HEK293 (cell line): ENCODE measurements around the gene PAPSS1.

Experiments used
- KLF9 ChIP-seq: fragments of 450-650 bp; formaldehyde crosslinking; IDR thresholded peaks from 2 replicates; pipeline ENCODE4 v1.5.1; 2016; ENCODE audit warnings: missing biosample characterization, missing genetic modification characterization, low read depth
- SETDB1 ChIP-seq: IDR thresholded peaks from one replicate; pipeline ENCODE4 v1.6.1; 2017; ENCODE audit warnings: mild to moderate bottlenecking, low read length, moderate library complexity, mixed read lengths; ENCODE audit not compliant: insufficient read length
- TRIM28 ChIP-seq: IDR thresholded peaks from 2 replicates; pipeline ENCODE4 v1.6.1; 2011; ENCODE audit warnings: low read length, control low read depth, borderline replicate concordance
- ZBTB21 ChIP-seq: fragments of 450-650 bp; formaldehyde crosslinking; IDR thresholded peaks from 2 replicates; pipeline ENCODE4 v1.5.1; 2017; ENCODE audit warnings: missing biosample characterization, missing genetic modification characterization
- ZBTB8A ChIP-seq: fragments of 450-650 bp; formaldehyde crosslinking; IDR thresholded peaks from 2 replicates; pipeline ENCODE4 v1.5.1; 2016; ENCODE audit warnings: missing biosample characterization, missing genetic modification characterization
- ZFHX2 ChIP-seq: fragments of 450-650 bp; formaldehyde crosslinking; conservative IDR thresholded peaks from 2 replicates; pipeline ENCODE4 v1.5.1; 2016; ENCODE audit warnings: missing biosample characterization, missing genetic modification characterization
- ZFP37 ChIP-seq: fragments of 450-650 bp; formaldehyde crosslinking; IDR thresholded peaks from 2 replicates; pipeline ENCODE4 v1.5.1; 2016; ENCODE audit warnings: missing biosample characterization, missing genetic modification characterization
- ZFP41 ChIP-seq: fragments of 450-650 bp; formaldehyde crosslinking; IDR thresholded peaks from 2 replicates; pipeline ENCODE4 v1.5.1; 2016; ENCODE audit warnings: missing biosample characterization, missing genetic modification characterization, borderline replicate concordance
- ZNF140 ChIP-seq: fragments of 450-650 bp; formaldehyde crosslinking; IDR thresholded peaks from 2 replicates; pipeline ENCODE4 v1.5.1; 2016; ENCODE audit warnings: missing biosample characterization, missing genetic modification characterization
- ZNF2 ChIP-seq: fragments of 450-650 bp; formaldehyde crosslinking; IDR thresholded peaks from 2 replicates; pipeline ENCODE4 v1.5.1; 2016; ENCODE audit warnings: missing biosample characterization, missing genetic modification characterization
- ZNF335 ChIP-seq: fragments of 450-650 bp; formaldehyde crosslinking; conservative IDR thresholded peaks from 2 replicates; pipeline ENCODE4 v1.5.1; 2016; ENCODE audit warnings: missing biosample characterization, missing genetic modification characterization
- ZNF530 ChIP-seq: fragments of 450-650 bp; formaldehyde crosslinking; IDR thresholded peaks from 2 replicates; pipeline ENCODE4 v1.5.1; 2016; ENCODE audit warnings: low read depth, missing biosample characterization, missing genetic modification characterization
- ZNF600 ChIP-seq: fragments of 450-650 bp; formaldehyde crosslinking; IDR thresholded peaks from 2 replicates; pipeline ENCODE4 v1.5.1; 2016; ENCODE audit warnings: missing biosample characterization, missing genetic modification characterization
- ZNF76 ChIP-seq: fragments of 450-650 bp; formaldehyde crosslinking; IDR thresholded peaks from 2 replicates; pipeline ENCODE4; 2016; ENCODE audit warnings: low read depth, missing biosample characterization, missing genetic modification characterization, borderline replicate concordance
- ZNF791 ChIP-seq: fragments of 450-650 bp; formaldehyde crosslinking; IDR thresholded peaks from 2 replicates; pipeline ENCODE4 v1.5.1; 2016; ENCODE audit warnings: missing biosample characterization, missing genetic modification characterization
- TF ChIP-seq, protein P1 (sequence below): fragments of 450-650 bp; formaldehyde crosslinking; IDR thresholded peaks from 2 replicates; pipeline ENCODE4 v1.5.1; 2017; ENCODE audit warnings: missing biosample characterization, mild to moderate bottlenecking, missing genetic modification characterization, moderate library complexity
- TF ChIP-seq, protein P2 (sequence below): fragments of 450-650 bp; formaldehyde crosslinking; IDR thresholded peaks from 2 replicates; pipeline ENCODE4 v1.5.1; 2016; ENCODE audit warnings: missing biosample characterization, missing genetic modification characterization
- TF ChIP-seq, protein P3 (sequence below): fragments of 450-650 bp; formaldehyde crosslinking; conservative IDR thresholded peaks from 2 replicates; pipeline ENCODE4 v1.5.1; 2016; ENCODE audit warnings: low read depth, missing biosample characterization, missing genetic modification characterization
- TF ChIP-seq, protein P4 (sequence below): fragments of 450-650 bp; formaldehyde crosslinking; IDR thresholded peaks from 2 replicates; pipeline ENCODE4 v1.5.1; 2016; ENCODE audit warnings: missing biosample characterization, missing genetic modification characterization
- TF ChIP-seq, protein P5 (sequence below): fragments of 450-650 bp; formaldehyde crosslinking; IDR thresholded peaks from 2 replicates; pipeline ENCODE4 v1.5.1; 2016; ENCODE audit warnings: missing biosample characterization, missing genetic modification characterization
- TF ChIP-seq, protein P6 (sequence below): fragments of 450-650 bp; formaldehyde crosslinking; IDR thresholded peaks from 2 replicates; pipeline ENCODE4 v1.5.1; 2016; ENCODE audit warnings: missing biosample characterization, missing genetic modification characterization
- TF ChIP-seq, protein P7 (sequence below): fragments of 450-650 bp; formaldehyde crosslinking; conservative IDR thresholded peaks from 2 replicates; pipeline ENCODE4 v1.5.1; 2016; ENCODE audit warnings: low read depth, missing biosample characterization, missing genetic modification characterization

PAPSS1 gene

DNA sequence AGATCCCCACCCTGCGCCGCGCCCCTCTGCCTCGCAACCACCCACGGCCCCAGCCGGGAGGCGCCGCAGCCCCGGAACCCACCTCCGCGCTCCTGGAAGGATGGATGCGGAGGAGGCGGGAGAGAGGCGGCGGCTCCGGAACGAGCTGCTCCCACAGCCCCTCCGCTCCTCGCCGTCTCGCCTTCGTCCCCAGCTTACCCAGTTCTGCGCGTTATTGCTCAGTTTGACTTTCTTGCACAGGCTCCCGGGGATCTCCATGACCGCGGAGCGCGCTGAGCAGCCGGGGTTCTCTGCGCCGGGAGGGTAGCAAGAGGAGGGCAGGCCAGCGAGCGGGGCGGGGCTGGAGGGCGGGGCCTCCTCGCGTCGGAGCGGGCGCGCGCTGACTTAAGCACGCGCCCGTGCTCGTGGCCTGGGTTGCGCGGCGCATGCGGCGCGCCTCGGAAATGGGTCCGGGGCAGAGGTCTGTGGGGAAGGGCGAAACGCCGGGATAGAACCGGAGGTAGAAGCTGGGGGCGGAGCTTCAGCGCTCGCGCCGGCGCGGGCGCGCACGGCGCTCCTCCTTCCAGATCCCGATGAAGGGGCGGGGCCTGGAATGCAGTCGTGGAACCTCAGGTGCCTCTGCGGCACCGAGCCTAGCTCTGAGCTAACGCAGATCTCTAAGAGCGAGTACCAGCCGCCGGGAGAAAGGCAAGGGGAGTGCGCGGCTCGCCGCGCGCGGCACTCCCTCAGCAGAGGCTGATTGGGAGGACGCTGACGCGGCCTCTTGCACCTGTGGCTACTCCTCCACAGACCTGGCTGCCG is at the start of gene PAPSS1 (continued):
- TF ChIP-seq, protein P1, sequence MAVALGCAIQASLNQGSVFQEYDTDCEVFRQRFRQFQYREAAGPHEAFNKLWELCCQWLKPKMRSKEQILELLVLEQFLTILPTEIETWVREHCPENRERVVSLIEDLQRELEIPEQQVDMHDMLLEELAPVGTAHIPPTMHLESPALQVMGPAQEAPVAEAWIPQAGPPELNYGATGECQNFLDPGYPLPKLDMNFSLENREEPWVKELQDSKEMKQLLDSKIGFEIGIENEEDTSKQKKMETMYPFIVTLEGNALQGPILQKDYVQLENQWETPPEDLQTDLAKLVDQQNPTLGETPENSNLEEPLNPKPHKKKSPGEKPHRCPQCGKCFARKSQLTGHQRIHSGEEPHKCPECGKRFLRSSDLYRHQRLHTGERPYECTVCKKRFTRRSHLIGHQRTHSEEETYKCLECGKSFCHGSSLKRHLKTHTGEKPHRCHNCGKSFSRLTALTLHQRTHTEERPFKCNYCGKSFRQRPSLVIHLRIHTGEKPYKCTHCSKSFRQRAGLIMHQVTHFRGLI (tag by site-specific recombination), result no peak
- TF ChIP-seq TRIM28 (no peak), ZNF2 (tag by site-specific recombination) (no peak; the same call in 1 of the 2 replicates), ZBTB8A (tag by site-specific recombination) (no peak), ZFP37 (tag by site-specific recombination) (peak; percentile 55; the same call in 1 of the 2 replicates), ZNF530 (tag by site-specific recombination) (no peak), SETDB1 (no peak), ZNF335 (tag by site-specific recombination) (no peak), ZNF600 (tag by site-specific recombination) (peak; percentile 78; the same call in 1 of the 2 replicates), ZNF140 (tag by site-specific recombination) (no peak), ZNF76 (tag by site-specific recombination) (peak; percentile 32; the same call in 1 of the 2 replicates), ZBTB21 (tag by site-specific recombination) (no peak), ZFP41 (tag by site-specific recombination) (no peak), KLF9 (tag by site-specific recombination) (peak; percentile 79), ZNF791 (tag by site-specific recombination) (no peak), ZFHX2 (peak; percentile 96)
- TF ChIP-seq, protein P2, sequence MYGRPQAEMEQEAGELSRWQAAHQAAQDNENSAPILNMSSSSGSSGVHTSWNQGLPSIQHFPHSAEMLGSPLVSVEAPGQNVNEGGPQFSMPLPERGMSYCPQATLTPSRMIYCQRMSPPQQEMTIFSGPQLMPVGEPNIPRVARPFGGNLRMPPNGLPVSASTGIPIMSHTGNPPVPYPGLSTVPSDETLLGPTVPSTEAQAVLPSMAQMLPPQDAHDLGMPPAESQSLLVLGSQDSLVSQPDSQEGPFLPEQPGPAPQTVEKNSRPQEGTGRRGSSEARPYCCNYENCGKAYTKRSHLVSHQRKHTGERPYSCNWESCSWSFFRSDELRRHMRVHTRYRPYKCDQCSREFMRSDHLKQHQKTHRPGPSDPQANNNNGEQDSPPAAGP (tag by site-specific recombination), result 0 out of 2 replicates have a peak, but pooled peaks have one; percentile 15
- TF ChIP-seq, protein P3, sequence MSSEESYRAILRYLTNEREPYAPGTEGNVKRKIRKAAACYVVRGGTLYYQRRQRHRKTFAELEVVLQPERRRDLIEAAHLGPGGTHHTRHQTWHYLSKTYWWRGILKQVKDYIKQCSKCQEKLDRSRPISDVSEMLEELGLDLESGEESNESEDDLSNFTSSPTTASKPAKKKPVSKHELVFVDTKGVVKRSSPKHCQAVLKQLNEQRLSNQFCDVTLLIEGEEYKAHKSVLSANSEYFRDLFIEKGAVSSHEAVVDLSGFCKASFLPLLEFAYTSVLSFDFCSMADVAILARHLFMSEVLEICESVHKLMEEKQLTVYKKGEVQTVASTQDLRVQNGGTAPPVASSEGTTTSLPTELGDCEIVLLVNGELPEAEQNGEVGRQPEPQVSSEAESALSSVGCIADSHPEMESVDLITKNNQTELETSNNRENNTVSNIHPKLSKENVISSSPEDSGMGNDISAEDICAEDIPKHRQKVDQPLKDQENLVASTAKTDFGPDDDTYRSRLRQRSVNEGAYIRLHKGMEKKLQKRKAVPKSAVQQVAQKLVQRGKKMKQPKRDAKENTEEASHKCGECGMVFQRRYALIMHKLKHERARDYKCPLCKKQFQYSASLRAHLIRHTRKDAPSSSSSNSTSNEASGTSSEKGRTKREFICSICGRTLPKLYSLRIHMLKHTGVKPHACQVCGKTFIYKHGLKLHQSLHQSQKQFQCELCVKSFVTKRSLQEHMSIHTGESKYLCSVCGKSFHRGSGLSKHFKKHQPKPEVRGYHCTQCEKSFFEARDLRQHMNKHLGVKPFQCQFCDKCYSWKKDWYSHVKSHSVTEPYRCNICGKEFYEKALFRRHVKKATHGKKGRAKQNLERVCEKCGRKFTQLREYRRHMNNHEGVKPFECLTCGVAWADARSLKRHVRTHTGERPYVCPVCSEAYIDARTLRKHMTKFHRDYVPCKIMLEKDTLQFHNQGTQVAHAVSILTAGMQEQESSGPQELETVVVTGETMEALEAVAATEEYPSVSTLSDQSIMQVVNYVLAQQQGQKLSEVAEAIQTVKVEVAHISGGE (tag by site-specific recombination), result peak; percentile 92
- TF ChIP-seq, protein P4, sequence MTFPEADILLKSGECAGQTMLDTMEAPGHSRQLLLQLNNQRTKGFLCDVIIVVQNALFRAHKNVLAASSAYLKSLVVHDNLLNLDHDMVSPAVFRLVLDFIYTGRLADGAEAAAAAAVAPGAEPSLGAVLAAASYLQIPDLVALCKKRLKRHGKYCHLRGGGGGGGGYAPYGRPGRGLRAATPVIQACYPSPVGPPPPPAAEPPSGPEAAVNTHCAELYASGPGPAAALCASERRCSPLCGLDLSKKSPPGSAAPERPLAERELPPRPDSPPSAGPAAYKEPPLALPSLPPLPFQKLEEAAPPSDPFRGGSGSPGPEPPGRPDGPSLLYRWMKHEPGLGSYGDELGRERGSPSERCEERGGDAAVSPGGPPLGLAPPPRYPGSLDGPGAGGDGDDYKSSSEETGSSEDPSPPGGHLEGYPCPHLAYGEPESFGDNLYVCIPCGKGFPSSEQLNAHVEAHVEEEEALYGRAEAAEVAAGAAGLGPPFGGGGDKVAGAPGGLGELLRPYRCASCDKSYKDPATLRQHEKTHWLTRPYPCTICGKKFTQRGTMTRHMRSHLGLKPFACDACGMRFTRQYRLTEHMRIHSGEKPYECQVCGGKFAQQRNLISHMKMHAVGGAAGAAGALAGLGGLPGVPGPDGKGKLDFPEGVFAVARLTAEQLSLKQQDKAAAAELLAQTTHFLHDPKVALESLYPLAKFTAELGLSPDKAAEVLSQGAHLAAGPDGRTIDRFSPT (tag by site-specific recombination), result peak; percentile 49; the same call in 1 of the 2 replicates
- TF ChIP-seq, protein P5, sequence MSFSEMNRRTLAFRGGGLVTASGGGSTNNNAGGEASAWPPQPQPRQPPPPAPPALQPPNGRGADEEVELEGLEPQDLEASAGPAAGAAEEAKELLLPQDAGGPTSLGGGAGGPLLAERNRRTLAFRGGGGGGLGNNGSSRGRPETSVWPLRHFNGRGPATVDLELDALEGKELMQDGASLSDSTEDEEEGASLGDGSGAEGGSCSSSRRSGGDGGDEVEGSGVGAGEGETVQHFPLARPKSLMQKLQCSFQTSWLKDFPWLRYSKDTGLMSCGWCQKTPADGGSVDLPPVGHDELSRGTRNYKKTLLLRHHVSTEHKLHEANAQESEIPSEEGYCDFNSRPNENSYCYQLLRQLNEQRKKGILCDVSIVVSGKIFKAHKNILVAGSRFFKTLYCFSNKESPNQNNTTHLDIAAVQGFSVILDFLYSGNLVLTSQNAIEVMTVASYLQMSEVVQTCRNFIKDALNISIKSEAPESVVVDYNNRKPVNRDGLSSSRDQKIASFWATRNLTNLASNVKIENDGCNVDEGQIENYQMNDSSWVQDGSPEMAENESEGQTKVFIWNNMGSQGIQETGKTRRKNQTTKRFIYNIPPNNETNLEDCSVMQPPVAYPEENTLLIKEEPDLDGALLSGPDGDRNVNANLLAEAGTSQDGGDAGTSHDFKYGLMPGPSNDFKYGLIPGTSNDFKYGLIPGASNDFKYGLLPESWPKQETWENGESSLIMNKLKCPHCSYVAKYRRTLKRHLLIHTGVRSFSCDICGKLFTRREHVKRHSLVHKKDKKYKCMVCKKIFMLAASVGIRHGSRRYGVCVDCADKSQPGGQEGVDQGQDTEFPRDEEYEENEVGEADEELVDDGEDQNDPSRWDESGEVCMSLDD (tag by site-specific recombination), result 0 out of 2 replicates have a peak, but pooled peaks have one; percentile 41
- TF ChIP-seq, protein P6, sequence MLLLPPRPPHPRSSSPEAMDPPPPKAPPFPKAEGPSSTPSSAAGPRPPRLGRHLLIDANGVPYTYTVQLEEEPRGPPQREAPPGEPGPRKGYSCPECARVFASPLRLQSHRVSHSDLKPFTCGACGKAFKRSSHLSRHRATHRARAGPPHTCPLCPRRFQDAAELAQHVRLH, result peak; percentile 87
- TF ChIP-seq, protein P7, sequence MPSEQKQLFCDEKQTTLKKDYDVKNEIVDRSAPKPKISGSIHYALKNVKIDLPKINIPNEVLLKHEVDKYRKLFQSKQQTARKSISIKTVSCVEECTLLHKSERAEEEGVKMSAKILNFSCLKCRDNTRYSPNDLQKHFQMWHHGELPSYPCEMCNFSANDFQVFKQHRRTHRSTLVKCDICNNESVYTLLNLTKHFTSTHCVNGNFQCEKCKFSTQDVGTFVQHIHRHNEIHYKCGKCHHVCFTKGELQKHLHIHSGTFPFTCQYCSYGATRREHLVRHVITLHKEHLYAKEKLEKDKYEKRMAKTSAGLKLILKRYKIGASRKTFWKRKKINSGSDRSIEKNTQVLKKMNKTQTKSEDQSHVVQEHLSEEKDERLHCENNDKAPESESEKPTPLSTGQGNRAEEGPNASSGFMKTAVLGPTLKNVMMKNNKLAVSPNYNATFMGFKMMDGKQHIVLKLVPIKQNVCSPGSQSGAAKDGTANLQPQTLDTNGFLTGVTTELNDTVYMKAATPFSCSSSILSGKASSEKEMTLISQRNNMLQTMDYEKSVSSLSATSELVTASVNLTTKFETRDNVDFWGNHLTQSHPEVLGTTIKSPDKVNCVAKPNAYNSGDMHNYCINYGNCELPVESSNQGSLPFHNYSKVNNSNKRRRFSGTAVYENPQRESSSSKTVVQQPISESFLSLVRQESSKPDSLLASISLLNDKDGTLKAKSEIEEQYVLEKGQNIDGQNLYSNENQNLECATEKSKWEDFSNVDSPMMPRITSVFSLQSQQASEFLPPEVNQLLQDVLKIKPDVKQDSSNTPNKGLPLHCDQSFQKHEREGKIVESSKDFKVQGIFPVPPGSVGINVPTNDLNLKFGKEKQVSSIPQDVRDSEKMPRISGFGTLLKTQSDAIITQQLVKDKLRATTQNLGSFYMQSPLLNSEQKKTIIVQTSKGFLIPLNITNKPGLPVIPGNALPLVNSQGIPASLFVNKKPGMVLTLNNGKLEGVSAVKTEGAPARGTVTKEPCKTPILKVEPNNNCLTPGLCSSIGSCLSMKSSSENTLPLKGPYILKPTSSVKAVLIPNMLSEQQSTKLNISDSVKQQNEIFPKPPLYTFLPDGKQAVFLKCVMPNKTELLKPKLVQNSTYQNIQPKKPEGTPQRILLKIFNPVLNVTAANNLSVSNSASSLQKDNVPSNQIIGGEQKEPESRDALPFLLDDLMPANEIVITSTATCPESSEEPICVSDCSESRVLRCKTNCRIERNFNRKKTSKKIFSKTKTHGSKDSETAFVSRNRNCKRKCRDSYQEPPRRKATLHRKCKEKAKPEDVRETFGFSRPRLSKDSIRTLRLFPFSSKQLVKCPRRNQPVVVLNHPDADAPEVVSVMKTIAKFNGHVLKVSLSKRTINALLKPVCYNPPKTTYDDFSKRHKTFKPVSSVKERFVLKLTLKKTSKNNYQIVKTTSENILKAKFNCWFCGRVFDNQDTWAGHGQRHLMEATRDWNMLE (tag by site-specific recombination), result peak; percentile 81
